ENCODE results near the gene SETD9.

SETD9 gene

DNA sequence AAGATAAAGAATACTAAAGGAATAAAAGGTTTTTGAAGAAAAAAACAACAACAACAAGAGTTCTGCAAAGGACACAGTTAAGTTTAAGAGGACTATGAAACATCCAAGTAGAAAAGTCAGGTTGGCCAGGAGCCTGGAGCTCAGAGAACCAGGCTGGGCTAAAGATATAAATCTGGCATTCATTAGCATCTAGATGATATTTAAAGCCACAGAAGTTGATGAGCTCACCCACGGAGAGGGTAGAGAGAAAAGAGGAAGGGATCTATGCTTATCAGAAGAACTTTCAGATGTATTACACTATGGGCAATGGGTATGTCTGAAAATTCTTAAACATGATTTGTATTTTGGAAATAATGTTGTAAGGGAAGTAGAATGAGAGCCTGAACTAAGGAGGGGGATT is 32.6 kb downstream of the SETD9 start:
- no peak for DNase-seq

DNA sequence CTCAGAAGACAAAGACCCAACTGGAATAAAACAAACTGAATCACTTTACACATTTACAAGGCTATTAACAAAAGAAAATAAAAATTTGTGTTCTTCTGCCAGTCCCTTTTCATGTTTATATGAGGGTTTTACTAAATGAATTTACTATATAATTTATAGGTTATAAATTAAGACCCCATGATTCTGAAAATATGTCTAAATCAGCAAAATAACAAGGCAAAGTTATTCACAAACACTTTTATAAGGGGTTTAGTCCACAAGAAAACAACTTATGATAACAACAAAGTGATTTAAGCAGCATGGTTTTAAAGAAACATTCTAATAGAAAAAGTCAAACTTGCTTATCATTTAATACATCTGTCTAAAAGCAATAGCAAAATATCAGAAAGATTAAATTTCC is 37.7 kb downstream of the SETD9 start:
- no peak for DNase-seq

DNA sequence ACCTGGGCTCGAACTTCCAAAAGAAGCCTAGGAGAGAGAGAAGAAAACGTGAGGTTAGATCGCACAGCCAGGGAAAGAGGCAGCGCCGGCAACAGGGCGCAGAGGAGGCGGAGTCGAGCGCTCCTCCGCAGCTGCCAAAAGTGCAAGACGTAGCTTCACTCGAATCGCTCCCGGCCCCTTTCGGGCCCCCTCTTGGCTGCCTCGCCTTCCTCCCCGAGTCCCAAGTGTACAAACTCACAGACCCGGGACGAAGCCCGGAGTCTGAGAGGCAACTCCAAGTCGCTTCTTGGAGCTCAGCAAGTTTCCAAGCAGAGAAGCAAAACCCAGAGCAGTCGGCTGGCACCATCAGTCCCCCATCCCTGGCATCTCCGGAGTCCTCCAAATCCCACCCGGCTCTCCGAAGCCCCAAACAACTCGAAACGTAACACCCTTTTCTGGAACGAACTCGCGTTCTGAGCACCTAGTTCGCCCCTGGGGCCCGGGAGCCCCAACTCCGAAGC is 41.3 kb downstream of the SETD9 start:
- peak; percentile 37 for DNase-seq

DNA sequence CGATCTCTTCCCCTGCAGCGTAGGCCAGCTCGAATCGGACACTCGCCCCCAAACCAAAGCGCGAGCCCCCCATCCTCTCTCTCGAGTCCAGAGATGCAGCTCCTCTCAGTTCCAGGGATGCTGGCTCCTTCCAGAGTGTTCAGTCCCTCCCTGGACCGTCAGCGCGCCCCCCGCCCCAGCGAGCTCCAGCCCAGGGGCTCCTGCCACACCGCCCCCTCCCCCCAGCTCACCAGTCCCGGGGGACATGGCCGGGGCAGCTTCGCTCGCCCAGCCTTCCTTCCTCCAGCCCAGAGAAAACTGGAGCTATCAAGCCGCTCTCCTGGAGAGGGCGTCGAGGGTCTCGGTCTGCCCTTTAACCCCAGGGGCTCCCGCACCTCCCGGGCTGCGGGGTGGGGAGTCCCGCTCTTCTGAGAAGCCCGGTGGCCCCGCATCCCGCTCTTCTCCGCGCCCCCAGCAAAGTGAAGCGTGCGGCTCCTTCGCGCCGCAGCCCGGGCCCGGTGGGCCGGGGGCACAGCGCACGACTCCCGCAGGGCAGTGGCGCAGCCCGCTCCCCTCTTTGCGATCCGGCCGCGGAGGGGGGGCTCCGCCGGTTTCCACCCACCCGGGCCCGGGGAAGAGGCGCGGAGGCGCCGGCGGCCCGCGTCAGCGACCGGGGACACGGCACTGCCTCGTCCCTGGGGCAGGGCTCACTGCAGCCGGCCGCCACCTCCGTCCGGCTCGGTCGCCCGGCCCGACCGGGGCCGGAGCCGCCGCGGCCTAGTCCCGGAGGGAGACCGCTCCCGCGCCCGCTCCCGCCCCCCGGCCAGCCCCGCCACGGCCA is 41.9 kb downstream of the SETD9 start:
- DNase-seq = no peak

DNA sequence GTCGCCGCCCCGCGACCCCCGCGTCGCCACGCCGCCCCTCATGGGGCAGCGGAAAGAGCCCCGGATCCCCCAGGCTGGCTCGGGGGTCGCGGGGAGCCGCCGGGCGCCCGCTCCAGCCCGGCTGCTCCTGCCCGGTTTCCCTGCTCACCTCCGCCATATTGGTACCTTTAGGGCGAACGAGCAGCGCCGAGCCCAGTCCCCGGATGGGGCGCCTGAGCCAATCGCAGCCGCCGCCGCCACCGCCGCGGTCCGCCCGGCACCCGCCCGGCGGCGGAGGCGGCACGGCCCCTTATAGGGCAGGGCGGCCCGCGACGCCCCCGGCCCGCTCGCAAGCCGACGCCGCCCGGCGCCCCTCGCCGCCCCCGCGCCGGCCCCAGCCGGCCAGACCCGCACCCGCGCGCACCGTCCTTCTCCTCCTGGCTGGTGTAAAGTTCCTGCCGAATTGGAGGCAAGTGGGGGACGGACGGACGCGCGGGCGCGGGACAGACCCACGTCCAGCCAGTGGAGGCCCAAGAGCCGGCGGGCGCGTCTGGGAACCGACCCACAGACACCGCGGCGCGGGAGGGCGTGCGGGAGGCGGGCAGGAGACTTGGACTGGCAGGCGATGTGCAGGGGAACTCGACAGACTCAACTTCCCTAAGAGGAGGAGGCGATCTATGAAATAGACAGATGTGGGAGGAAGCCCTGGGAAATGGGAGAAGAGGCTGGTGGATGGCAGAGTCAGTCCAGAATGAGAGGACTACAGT is 42.7 kb downstream of the SETD9 start, which contains the start of gene MIER3:
TSS of gene MIER3 (minus strand) at position 178 of the 746 bp plus-strand sequence. CDS start at position 157, 21 bp downstream.
- DNase-seq = peak; percentile 64

DNA sequence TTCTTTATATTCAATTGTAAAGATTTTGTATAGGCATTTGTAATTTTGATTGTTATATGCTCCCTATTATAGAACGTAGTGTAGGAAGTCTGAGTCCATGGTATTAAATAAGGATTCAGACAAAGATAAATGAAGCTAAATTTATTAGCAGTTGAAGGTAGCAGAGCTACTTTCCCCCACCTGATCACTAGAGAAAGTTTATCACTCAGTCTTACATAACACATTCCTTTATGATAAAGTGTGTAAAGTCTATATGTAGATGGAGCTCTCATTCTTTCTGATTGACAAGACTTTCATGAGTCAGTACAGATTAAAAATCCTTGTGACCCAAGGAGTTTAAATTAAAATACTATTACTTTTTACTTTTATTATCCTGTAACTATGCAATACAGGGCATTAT is 44.9 kb downstream of the SETD9 start:
- DNase-seq = no peak

DNA sequence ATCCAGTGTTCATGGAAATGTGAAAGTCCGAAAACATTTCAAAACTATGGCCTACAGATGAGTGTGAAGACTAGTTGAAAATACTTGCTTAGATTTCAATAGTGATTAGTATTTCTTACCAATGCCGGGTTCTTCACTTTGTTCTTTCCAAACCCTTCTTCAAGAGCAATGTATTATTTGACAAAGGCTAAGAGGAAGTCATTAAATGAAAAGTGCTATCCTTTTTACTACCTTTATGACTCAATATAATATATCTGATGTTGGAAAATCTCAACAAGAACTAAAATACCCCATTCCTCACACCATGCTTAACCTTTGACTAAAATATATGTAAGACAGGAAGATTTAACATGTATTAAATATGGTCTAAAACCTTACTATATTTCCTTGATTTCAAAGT is 49.2 kb downstream of the SETD9 start:
- DNase-seq = no peak

DNA sequence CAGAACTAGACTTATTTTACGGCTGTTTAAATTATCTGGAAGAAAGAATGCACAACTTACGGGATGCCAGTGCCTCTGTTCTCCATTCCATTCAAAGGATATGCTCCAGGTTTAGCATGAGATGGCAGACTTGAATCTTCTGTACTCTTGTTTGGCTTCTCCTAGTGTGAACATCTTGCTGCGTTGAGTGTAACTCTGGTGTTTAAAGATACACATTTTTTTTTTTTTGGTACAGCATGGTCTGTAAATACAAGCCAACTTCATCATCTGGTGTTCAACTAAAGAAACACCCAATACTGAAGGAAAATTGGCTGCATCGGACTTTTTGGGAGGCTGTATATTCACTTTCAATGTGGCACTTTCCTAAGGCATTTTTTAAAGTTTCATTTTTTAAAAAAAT is 49.9 kb downstream of the SETD9 start:
- DNase-seq = no peak

DNA sequence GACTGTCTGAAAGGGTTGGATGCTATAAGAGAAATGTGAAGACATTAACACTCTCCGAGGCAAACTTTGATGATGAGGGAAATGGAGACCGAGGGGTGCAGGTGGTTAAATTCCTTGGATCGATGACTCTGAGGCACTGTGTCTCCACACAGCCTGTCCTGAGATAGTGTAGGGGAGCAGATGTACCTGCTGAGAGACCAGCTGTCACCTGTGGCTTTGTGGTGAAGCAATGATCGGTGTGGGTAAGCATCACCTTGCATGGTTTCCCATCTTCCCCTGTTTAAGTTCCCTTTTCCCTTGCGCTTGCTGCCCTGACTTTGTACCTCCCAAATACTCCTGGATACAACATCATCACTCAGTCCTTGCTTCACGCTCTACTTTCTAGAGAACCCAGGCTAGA is 52.4 kb downstream of the SETD9 start:
- no peak for DNase-seq

DNA sequence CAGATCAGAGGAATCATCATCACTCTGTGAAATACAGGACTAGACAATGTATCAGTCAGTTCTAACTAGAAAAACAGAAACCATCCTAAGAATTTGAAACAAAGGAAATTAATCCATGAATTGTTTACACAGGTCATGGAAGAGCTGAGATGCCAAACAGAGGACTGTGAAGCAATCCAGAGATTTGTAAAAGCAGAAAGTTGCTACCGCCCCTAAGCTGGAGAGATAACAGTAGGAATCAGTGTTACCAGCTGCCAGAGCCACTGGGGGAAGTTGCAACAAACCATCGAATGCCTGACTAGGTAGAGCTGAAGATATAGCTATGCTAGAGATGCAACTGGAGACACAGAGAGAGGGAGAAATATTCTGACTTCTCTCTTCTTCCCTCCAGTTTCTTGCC is 52.9 kb downstream of the SETD9 start:
- no peak for DNase-seq

DNA sequence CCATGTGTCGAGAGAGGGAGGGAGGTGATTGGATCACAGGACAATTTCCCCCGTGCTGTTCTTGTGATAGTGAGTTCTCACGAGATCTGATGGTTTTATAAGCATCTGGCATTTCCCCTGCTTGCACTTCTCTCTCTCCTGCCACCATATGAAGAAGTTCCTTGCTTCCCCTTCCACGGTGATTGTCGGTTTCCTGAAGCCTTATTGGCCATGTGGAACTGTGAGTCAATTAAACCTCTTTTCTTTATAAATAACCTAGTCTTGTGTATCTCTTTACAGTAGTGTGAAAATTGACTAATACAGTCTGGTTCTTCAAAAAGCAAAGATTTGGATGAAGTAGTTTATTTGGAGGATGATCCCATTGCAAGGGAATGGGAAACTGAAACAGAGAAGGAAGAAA is 53.9 kb downstream of the SETD9 start:
- no peak for DNase-seq

DNA sequence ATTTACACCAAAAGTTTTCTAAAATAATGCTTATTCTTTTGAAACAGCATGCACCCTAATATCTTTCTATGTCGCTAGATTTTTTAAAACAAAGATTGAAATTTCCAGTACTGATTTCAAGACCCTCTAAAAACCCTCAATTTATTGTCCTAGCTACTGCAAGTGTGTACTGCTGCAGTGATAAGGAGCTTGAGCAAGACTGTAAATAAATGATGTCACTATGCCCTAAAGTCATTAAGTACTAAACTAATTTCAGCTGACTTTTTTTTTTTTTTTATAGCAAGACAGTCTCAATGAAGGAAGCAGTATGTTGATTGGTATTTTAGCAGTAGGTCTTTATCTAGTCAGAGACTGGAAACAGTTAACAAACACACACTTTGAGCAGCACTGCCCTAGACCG is 54.8 kb downstream of the SETD9 start:
- no peak for DNase-seq
